ENCODE measurements around the gene ZNF688.
"Not testable (repeated sequence)": the region's sequence is repeated elsewhere in the genome, so short reads cannot be mapped to it uniquely, and the experiment has no call there.

The ZNF688 gene

DNA sequence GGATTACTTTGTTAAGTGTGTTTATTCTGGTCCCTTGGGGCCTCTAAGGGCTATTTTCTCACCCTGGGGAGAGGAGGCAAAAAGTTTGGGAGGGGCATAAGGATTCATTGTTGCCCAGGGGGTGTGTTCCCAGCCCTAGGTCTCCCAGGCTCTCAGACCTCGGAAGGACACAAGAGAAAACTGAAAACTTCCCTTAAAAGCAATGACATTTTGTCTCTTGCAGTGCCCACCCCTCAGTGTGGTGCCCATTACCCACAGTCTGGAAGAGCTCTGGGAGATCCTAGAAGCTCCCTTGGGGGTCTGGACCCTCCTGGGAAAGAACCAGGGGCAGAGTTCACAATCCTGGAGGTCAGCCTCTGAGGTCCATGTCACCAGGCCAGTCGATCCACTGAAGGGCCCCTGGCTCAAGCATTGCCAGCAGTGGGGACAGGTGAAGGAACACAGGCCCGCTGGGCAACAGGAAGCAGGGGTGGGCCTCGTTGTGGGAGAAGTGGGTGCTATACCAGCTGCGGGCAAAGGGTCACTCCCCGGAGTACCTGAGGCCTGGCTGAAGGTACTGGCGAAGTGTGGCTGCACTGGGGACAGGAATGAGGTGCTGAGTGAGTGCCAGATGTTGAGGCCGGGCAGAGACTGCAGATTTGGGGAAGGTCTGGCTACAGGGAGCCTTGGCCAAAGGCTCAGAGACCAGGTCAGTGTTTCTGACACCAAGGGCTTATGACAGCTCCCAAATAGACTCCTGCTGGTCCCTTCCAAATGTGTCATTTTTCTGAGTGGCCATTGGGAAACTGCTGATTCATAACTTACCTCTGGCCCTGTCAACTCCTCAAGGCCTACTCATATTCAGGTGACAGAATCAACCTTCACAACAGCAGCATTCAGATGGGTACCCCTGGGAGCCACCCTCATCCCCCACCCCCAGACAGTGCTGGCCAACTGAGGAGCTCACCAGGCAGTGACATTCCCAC is 32.2 kb downstream of the ZNF688 start:
- DNase-seq, result no peak
- H3K4me1 Mint-ChIP-seq, result peaks cover 11 to 27% of the 10 kb centered on the region in 2 donors
- no peak for ATAC-seq (replicated peaks)
- H3K27ac Mint-ChIP-seq, result peak overlapping the region; percentile 59
- H3K4me3 Mint-ChIP-seq, result no peak overlapping the region
- no peaks in the 10 kb centered on the region for H3K27me3 Mint-ChIP-seq
- no peaks in the 10 kb centered on the region for H3K9me3 Mint-ChIP-seq
- H3K36me3 Mint-ChIP-seq, result peaks cover 23 to 45% of the 10 kb centered on the region in 2 donors

DNA sequence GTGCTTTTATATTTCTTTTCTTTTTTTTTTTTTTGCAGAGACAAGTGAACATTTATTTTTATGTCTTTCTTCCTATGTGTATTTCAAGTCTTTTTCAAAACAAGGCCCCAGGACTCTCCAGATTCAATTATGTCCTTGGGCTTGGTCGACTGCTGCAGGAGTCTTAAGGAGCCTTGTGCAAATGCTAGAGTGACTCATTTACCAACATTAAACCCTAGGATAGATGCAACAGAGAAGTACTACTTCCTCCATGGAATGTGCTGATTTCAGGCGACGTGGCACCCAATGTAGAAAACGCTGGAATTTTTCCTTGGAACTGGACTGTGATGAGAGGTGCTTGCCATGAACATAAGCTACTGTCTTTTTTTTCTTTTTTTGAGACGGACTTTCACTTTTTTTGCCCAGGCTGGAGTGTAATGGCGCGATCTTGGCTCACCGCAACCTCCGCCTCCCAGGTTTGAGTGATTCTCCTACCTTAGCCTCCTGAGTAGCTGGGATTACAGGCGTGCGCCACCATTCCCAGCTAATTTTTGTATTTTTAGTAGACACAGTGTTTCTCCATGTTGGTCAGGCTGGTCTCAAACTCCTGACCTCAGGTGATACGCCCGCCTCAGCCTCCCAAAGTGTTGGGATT is 35.0 kb downstream of the ZNF688 start:
- H3K4me3 Mint-ChIP-seq, result peak overlapping the region; percentile 92 to 100
- not testable (repeated sequence) for DNase-seq; H3K27me3 Mint-ChIP-seq; H3K9me3 Mint-ChIP-seq; ATAC-seq (replicated peaks)
- peaks cover 15 to 32% of the 10 kb centered on the region in 2 donors for H3K4me1 Mint-ChIP-seq
- peaks cover 34 to 45% of the 10 kb centered on the region in 2 donors for H3K36me3 Mint-ChIP-seq
- H3K27ac Mint-ChIP-seq, result peak overlapping the region; percentile 100

DNA sequence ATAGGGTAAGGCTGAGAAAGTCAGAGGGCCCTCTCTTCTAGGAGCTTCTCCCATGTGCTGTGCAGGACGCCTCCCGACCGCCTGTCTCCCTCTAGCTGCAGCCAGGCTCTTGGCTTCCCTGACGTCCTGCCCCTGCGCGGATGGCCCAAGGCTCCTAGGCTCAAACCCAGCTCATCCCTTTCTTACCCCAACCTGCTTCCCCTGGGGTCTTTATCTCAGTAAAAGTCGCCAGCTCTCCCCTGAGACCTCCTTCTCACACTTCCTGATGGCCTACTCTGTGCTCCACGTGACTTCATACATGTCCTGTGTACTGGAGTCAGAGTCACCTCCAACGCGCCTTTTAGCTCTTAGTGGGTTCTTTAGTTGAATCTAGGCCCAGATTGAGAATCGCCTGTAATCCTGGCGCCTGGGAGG is 35.7 kb downstream of the ZNF688 start:
- peak; percentile 59 to 72 for ATAC-seq (replicated peaks)
- Mint-ChIP-seq H3K4me1 (peaks cover 15 to 36% of the 10 kb centered on the region in 2 donors), H3K27me3 (no peaks in the 10 kb centered on the region), H3K36me3 (peaks cover 36 to 50% of the 10 kb centered on the region in 2 donors), H3K9me3 (no peaks in the 10 kb centered on the region), H3K4me3 (peak overlapping the region; percentile 92 to 100), H3K27ac (peak overlapping the region; percentile 100)
- DNase-seq, result peak; percentile 45

DNA sequence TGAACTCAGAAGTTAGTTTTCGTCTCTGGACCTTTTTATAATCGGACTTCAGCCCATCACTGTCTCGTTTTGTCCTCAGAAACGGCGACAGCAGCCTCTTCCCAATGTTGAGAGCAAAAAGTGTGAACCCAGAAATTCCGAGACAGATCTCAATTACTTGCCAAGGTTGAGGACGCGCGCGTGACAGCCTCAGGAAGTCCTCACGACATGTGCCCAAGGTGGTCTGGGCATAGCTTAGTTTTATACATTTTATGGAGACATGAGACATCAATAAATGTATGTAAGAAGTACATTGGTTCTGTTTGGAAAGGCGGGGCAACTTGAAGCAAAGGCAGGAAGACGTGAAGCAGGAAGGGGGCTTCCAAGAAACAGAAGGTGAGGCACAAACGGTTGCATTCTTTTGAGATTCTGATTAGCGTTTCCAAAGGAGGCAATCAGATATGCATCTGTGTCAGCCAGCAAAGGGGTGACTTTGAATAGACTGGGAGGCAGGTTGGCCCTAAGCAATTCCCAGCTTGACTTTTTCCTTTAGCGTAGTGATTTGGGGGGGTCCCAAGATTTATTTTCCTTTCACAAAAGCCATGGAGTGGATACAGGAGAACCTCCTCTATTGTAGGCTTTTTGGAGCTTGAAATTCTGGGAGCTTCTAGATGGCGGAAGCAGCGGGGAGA is 36.3 kb downstream of the ZNF688 start:
- Mint-ChIP-seq H3K4me1 (peaks cover 15 to 41% of the 10 kb centered on the region in 2 donors), H3K4me3 (peak overlapping the region; percentile 92 to 100), H3K27ac (peak overlapping the region; percentile 100), H3K36me3 (peaks cover 38 to 52% of the 10 kb centered on the region in 2 donors), H3K27me3 (no peaks in the 10 kb centered on the region), H3K9me3 (no peaks in the 10 kb centered on the region)
- DNase-seq (no peak), ATAC-seq (replicated peaks) (peak; percentile 28 to 36)

DNA sequence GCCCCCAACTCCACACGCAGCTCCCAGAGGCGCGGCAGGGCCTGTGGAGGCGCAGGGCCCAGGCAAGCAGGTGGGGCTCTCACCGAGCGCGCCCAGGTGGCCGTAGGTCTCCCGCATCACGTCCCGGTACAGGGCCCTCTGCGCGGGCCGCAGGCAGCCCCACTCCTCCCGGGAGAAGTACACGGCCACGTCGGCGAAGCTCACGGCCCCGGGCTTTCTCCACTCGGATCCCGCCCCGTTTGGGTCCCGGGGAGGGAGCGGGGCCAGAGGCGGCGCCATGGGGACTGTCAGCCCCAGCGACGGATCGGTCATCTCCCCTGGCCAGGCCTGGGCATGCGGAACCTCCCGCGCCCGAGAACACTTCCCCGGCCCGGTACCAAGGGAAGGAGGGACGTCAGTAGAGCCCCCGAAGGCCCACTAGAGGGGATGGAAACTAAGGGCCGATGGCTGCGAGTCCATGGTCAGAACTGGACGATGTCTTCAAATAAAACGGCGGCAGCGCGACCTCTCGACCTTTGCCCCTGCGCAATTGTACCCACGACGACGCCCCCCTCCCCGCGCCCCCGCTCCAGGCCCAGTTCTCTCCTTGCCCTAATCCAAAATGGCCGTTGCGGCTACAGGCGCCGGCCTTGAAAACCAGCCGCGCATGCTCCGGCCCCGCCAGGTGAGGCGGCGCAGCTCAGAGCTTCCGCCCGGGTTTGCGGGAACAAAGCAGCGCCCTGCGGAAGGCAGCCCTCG is 37.0 kb downstream of the ZNF688 start, which contains the start of gene ZNF747:
ZNF747 (minus strand) TSS at position 491 of the 738 bp plus-strand sequence; CDS start at position 312, 179 bp downstream.
- ATAC-seq (replicated peaks) (peak; percentile 85 to 89), DNase-seq (peak; percentile 84)
- Mint-ChIP-seq H3K4me3 (peak within 1 kb of the TSS; percentile 92 to 100), H3K36me3 (peaks cover 38 to 47% of the 10 kb centered on the region in 2 donors), H3K4me1 (peaks cover 13 to 42% of the 10 kb centered on the region in 2 donors), H3K27ac (peak within 1 kb of the TSS; percentile 100), H3K9me3 (no peaks in the 10 kb centered on the region), H3K27me3 (no peaks in the 10 kb centered on the region)

DNA sequence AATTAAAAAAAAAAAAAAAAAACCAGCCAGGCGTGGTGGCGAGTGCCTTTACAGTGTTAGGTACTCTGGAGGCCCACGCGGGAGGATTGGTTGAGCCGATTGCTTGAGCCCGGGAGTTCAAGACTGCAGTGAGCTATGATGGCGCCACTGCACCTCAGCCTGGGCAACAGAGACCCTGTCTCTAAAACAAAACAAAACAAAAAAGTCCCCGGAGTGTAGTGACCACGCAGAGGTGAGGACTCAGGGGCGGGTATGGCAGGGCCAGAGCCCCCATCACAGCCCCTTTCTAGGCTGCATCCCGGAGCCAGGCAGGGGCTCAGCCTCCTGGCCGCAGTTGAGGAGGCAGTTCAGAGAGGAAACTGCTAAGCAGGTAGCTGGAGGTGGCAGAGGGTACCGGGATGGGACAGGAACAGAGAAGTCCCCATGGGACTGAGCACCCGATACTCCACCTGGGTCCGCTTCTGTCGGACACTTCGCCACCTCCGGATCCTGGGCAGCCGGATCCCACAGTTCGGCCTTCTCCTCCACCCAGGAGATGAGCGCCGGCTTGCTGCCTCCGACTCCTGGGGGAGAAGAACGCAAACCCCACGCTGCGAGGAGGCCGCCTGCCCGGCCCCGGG is 37.7 kb downstream of the ZNF688 start:
- ATAC-seq (replicated peaks), result peak; percentile 4 to 5
- DNase-seq, result no peak
- peaks cover 35 to 42% of the 10 kb centered on the region in 2 donors for H3K36me3 Mint-ChIP-seq

DNA sequence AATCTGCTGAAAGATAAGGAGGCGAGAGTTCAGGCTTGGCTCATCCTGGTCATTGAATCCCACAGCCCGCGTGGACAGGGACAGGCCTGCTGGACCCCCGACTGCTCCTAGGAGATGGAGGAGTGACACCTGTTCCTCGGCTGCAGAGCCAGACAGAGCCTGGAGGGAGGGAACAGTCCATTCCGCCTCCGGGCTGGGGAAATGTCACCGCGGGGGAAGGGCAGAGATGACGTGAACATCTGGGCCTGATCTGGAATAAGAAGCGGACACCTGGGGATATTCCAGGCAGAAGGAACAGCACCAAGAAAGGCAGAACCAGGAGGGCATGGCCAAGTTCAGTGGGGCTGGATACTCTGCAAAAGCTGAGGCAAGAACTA is 38.4 kb downstream of the ZNF688 start:
- no peak for DNase-seq
- Mint-ChIP-seq H3K4me1 (peaks cover 17 to 56% of the 10 kb centered on the region in 2 donors), H3K9me3 (no peaks in the 10 kb centered on the region), H3K36me3 (peaks cover 29 to 37% of the 10 kb centered on the region in 2 donors), H3K4me3 (peak overlapping the region; percentile 80 to 100), H3K27me3 (no peaks in the 10 kb centered on the region), H3K27ac (peak overlapping the region; percentile 84)
- ATAC-seq (replicated peaks), result no peak

More for the DNA sequence above, 37.7 kb downstream of the ZNF688 start:
- H3K27me3 Mint-ChIP-seq, result no peaks in the 10 kb centered on the region
- H3K9me3 Mint-ChIP-seq, result no peaks in the 10 kb centered on the region
- H3K27ac Mint-ChIP-seq, result peak overlapping the region; percentile 100
- peak overlapping the region; percentile 92 to 100 for H3K4me3 Mint-ChIP-seq
- peaks cover 13 to 49% of the 10 kb centered on the region in 2 donors for H3K4me1 Mint-ChIP-seq

DNA sequence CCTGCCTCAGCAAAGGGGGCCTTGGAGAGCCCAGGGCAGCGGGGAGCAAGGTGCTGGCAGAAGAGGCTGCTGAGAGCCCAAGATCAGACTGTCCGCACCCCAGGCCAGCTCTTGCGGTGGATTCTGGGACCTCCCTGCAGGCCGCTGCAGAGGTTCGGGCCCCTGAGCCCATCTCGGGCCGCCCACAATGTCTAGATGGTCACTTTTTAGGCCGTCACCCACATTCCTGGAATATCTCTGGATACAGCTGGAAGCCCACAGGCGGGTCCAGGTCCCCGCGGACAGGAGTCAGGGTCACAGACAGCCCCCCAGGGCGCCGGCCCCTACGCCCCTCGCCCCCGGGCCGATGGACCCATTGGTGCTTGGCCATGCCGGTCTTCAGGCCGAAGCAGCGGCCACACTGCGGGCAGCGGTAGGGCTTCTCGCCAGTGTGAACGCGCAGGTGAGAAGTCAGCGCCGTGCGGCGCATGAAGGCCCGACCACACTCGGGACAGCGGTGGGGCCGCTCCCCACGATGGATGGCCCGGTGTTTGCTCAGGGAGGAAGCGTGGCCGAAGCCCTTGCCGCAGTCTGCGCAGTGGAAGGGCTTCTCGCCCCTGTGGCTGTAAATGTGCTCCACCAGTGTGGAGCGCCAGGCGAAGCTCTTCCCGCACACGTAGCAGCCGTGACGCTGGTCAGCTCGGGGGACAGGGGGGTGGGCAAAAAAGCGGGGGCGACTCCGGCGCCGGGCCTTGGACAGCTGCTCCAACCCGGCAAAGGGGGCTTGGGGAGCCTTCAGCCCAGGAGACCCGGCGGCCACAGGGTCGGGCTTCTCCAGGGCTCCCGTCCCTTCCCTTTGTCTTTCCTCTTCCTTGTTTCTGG is 39.0 kb downstream of the ZNF688 start:
- no peak for ATAC-seq (replicated peaks)
- H3K27me3 Mint-ChIP-seq, result no peaks in the 10 kb centered on the region
- H3K4me1 Mint-ChIP-seq, result peaks cover 22 to 62% of the 10 kb centered on the region in 2 donors
- DNase-seq, result no peak
- H3K36me3 Mint-ChIP-seq, result peaks cover 27 to 30% of the 10 kb centered on the region in 2 donors
- peak overlapping the region; percentile 84 for H3K27ac Mint-ChIP-seq
- no peaks in the 10 kb centered on the region for H3K9me3 Mint-ChIP-seq
- peak overlapping the region in 1 of 2 donors; percentile 80 for H3K4me3 Mint-ChIP-seq

DNA sequence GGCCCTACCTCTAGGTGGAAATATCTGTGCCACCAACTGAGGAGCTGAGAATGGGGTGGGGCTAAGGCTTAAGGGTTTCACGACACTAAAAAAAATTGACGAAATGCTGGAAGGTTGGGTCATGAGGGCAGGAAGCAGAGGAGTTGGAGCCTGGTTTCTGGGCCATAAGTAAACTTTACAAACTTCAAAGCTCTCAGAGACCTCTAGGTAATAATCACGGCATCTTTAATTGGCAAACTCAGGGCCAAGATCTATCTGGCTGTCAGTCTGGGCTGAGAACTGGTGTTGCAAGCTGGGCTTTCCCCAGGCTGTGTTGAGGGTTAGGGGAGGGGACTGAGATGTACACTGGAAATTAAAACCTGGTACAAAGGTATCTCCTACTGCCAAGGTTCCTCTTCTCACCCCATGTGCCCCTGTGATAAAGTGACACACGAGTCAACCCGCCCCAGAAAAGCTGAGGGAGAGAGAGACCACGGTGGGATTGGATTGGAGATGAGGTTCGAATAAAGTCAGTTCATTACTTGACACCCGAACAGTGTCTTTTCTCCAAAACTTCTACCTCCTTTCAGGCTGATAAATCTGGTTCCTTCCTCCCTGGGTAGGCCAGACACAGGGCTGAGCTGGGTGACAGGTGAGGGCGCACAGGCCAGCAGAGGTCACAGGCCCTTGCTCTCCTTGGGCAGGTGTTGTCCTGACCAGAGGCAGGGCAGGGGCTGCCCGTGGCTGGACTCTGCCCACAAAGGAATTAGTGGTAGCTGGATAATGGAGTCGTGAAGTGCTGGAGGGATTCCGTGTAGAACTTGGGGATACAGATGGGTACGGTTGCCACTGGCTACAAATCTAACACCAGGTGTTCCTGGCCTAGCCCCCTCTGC is 41.1 kb downstream of the ZNF688 start:
- H3K4me3 Mint-ChIP-seq, result no peak overlapping the region
- DNase-seq (no peak), ATAC-seq (replicated peaks) (no peak)

DNA sequence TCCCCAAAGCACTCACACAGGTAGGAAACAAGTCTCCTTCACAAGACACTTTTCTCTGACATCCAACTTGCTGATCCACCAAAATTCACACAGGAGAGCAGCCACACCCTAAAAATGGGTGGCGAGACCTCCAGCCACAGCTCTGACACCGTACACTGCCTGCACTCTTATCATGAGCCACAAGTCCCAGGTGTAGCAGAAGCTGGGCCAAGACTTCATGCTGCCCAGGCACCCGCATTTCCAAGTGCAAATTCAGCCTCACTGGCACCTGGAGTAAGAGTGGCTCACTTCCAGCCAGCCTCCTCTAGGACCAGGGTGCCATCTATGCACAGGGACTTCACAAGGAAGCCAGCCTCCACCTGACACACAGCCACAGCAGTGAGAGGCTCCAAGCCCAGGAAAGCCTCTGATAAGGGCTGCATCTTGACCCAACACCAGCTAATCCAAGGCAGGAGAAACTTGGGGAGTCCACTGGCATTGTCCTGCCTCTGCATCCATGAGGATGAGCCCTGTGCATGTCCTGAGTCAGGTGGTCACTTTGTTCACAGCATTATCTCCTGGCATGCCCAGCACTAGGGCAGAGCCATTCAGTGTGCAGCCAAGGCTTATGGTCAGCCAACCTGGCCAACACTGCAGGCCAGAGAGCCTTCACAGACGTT is 42.6 kb downstream of the ZNF688 start:
- Mint-ChIP-seq H3K9me3 (no peaks in the 10 kb centered on the region), H3K4me3 (peak overlapping the region in 1 of 2 donors; percentile 37), H3K4me1 (peaks cover 29 to 66% of the 10 kb centered on the region in 2 donors), H3K27ac (peak overlapping the region; percentile 96), H3K36me3 (peaks cover 7 to 20% of the 10 kb centered on the region in 2 donors), H3K27me3 (no peaks in the 10 kb centered on the region)
- no peak for DNase-seq
- ATAC-seq (replicated peaks), result no peak

More for the DNA sequence above, 41.1 kb downstream of the ZNF688 start:
- Mint-ChIP-seq H3K27ac (peak overlapping the region; percentile 59), H3K4me1 (peaks cover 24 to 56% of the 10 kb centered on the region in 2 donors), H3K9me3 (no peaks in the 10 kb centered on the region), H3K27me3 (no peaks in the 10 kb centered on the region), H3K36me3 (peaks cover 13 to 16% of the 10 kb centered on the region in 2 donors)

DNA sequence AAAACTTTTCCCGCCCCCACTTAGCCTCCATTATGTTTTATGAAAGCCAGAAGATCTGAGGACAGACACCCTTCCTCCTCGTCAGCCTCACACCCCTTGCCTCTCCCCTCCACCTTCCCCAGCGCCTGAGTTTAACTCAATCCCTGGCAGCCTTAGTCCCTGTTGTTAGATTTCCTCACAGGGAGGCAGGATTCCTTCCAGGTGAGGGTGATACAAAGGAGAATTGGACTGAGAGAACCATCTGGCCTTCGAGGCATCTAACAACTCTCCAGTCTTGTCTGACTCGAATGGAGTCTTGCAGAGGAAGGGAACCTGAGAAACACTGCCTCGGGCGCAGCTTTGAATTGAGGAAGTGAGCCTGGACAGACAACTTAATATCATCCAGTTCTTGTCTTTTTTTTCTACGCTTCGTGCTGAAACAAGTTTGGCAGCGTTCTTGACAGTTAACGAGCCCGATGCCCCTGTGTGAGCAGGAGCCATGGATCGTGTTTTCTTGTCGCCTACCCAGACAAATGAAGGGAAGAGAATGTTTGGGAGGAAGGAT is 43.8 kb downstream of the ZNF688 start:
- Mint-ChIP-seq H3K27ac (peak overlapping the region; percentile 96), H3K36me3 (peaks cover 7 to 17% of the 10 kb centered on the region in 2 donors), H3K4me3 (peak overlapping the region; percentile 89 to 93), H3K27me3 (no peaks in the 10 kb centered on the region), H3K4me1 (peaks cover 26 to 63% of the 10 kb centered on the region in 2 donors), H3K9me3 (no peaks in the 10 kb centered on the region)
- ATAC-seq (replicated peaks) (peak; percentile 54 to 56), DNase-seq (peak; percentile 59)

Data from stimulated activated naive B cell treated with anti-CD40 and anti-IgM and Interleukin-4, amounts not matched to agents 10 μg/mL and 1 μg/mL and 100 μg/mL, for 72 hours (primary cell).